NK-92 (cell line): ENCODE results near the gene PRKCA.

ENCODE experiments used
- DNase-seq: peaks from one replicate; lab custom pipeline; 2025; ENCODE audit not compliant: unreplicated experiment; lab: John Stamatoyannopoulos, UW

Gene PRKCA

GRCh38 chr17:66725956-66726355, 423.5 kb downstream of the PRKCA start:
- DNase-seq: no peak

- DNase-seq: no peak
Measured at GRCh38 chr17:66726371-66726770, 424.0 kb downstream of the PRKCA start.

GRCh38 chr17:66726846-66727245, 424.4 kb downstream of the PRKCA start:
- DNase-seq: no peak

GRCh38 chr17:66727634-66728570, 425.5 kb downstream of the PRKCA start:
- DNase-seq: no peak

- DNase-seq: no peak
Measured at GRCh38 chr17:66730461-66730923, 428.1 kb downstream of the PRKCA start.

GRCh38 chr17:66733759-66734158, 431.3 kb downstream of the PRKCA start:
- no peak for DNase-seq

- no peak for DNase-seq
Measured at GRCh38 chr17:66734186-66734943, 432.0 kb downstream of the PRKCA start.

GRCh38 chr17:66737524-66737923, 435.1 kb downstream of the PRKCA start:
- no peak for DNase-seq

GRCh38 chr17:66738301-66738700, 435.9 kb downstream of the PRKCA start:
- no peak for DNase-seq

- DNase-seq: no peak
Measured at GRCh38 chr17:66739553-66739952, 437.1 kb downstream of the PRKCA start.

GRCh38 chr17:66740226-66740625, 437.8 kb downstream of the PRKCA start:
- DNase-seq: no peak

GRCh38 chr17:66743511-66743910, 441.1 kb downstream of the PRKCA start:
- DNase-seq: no peak

- no peak for DNase-seq
Measured at GRCh38 chr17:66746736-66747135, 444.3 kb downstream of the PRKCA start.

- DNase-seq: no peak
Measured at GRCh38 chr17:66747578-66748275, 445.3 kb downstream of the PRKCA start.

- DNase-seq: no peak
Measured at GRCh38 chr17:66748578-66748977, 446.2 kb downstream of the PRKCA start.

- no peak for DNase-seq
Measured at GRCh38 chr17:66749217-66749832, 446.9 kb downstream of the PRKCA start.

GRCh38 chr17:66750116-66750515, 447.7 kb downstream of the PRKCA start:
- DNase-seq: no peak

GRCh38 chr17:66750781-66751543, 448.5 kb downstream of the PRKCA start:
- no peak for DNase-seq

GRCh38 chr17:66751771-66752170, 449.4 kb downstream of the PRKCA start:
- no peak for DNase-seq

GRCh38 chr17:66752411-66752810, 450.0 kb downstream of the PRKCA start:
- DNase-seq: no peak
